ENCODE results near the gene SMNDC1.

DNA sequence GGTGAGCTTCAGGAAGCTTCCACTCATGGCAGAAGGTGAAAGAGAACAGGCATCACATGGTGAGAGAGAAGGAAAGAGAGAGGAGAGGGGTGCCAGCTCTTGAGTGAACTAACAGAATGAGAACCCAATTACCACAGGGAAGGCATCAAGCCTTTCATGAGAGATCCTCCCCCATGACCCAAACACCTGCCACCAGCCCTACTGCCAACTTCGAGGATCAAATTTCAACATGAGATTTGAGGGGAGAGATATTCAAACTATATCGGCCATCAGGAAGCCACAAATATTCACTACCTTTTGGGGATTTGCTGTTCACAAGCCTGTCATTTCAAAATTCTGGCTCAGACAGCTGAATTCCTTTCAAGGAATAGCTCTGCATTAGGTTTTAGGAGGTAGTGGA is 39.9 kb upstream of the SMNDC1 start:
- TF ChIP-seq CTCF (IDR thresholded peaks at IDR 0.05; ENCODE audit: insufficient read depth, low read depth, low read length) = no peak
- no peak for TF ChIP-seq EZH2 (IDR thresholded peaks at IDR 0.05; ENCODE audit: insufficient read depth, low read length)
